AG09319 (cell line): ENCODE data around the gene SLC9A4.

ENCODE experiments used
- DNase-seq: peaks from one replicate; pipeline ENCODE4 v3.0.0-alpha.2; 2010; ENCODE audit warnings: low read depth; ENCODE audit errors: extremely low read depth
- CTCF ChIP-seq: IDR thresholded peaks from 2 replicates; pipeline ENCODE4 v1.5.1; 2011; ENCODE audit warnings: low read depth, mild to moderate bottlenecking, inconsistent platforms, low read length, moderate library complexity

Gene SLC9A4

GRCh38 chr2:102520801-102521200 lies 47.8 kb downstream of the SLC9A4 start:
- TF ChIP-seq CTCF, result no peak

GRCh38 chr2:102522162-102522561 lies 49.1 kb downstream of the SLC9A4 start:
- TF ChIP-seq CTCF, result no peak
- DNase-seq, result no peak

More at GRCh38 chr2:102520801-102521200, 47.8 kb downstream of the SLC9A4 start:
- DNase-seq, result no peak

GRCh38 chr2:102522890-102523289 lies 49.9 kb downstream of the SLC9A4 start:
- TF ChIP-seq CTCF, result no peak

GRCh38 chr2:102523651-102524050 lies 50.6 kb downstream of the SLC9A4 start:
- DNase-seq, result no peak
- TF ChIP-seq CTCF, result no peak

More at GRCh38 chr2:102522890-102523289, 49.9 kb downstream of the SLC9A4 start:
- DNase-seq, result no peak

- no peak for DNase-seq
- TF ChIP-seq CTCF, result no peak
Observed at GRCh38 chr2:102527086-102527485, 54.1 kb downstream of the SLC9A4 start.

- no peak for DNase-seq
- TF ChIP-seq CTCF, result no peak
Observed at GRCh38 chr2:102538491-102538890, 65.5 kb downstream of the SLC9A4 start.

GRCh38 chr2:102540882-102541281 lies 67.9 kb downstream of the SLC9A4 start:
- no peak for TF ChIP-seq CTCF
- no peak for DNase-seq
